GM19395 (cell line): Measurements from ENCODE around the gene C1QTNF3.
"Not testable (repeated sequence)": the region's sequence is repeated elsewhere in the genome, so short reads cannot be mapped to it uniquely, and the experiment has no call there.

Experiments
- ATAC-seq: cut with Tn5 transposase; IDR thresholded peaks from one replicate; pipeline ENCODE4 v1.9.1; 2021; ENCODE audit warnings: mild to moderate bottlenecking, moderate library complexity; ENCODE audit not compliant: unreplicated experiment

Gene C1QTNF3

GRCh38 chr5:34026089-34026761 is 16.8 kb downstream of the C1QTNF3 start:
- ATAC-seq, result no peak

GRCh38 chr5:34022121-34022705 is 20.8 kb downstream of the C1QTNF3 start:
- peak; percentile 99 for ATAC-seq

GRCh38 chr5:34021334-34021733 is 21.7 kb downstream of the C1QTNF3 start:
- ATAC-seq, result no peak

GRCh38 chr5:34020726-34021125 is 22.3 kb downstream of the C1QTNF3 start:
- ATAC-seq, result no peak

GRCh38 chr5:34017254-34017653 is 25.8 kb downstream of the C1QTNF3 start:
- ATAC-seq, result no peak

GRCh38 chr5:34016750-34017149 is 26.3 kb downstream of the C1QTNF3 start:
- no peak for ATAC-seq

- no peak for ATAC-seq
Observed at GRCh38 chr5:34016222-34016621, 26.8 kb downstream of the C1QTNF3 start.

- no peak for ATAC-seq
Observed at GRCh38 chr5:34015120-34015822, 27.7 kb downstream of the C1QTNF3 start.

- no peak for ATAC-seq
Observed at GRCh38 chr5:34014626-34015025, 28.4 kb downstream of the C1QTNF3 start.

- ATAC-seq, result no peak
Observed at GRCh38 chr5:34013547-34013946, 29.5 kb downstream of the C1QTNF3 start.

GRCh38 chr5:34012791-34013190 is 30.2 kb downstream of the C1QTNF3 start:
- no peak for ATAC-seq

- no peak for ATAC-seq
Observed at GRCh38 chr5:34011536-34011935, 31.5 kb downstream of the C1QTNF3 start.

- ATAC-seq, result not testable (repeated sequence)
Observed at GRCh38 chr5:34010146-34010545, 32.9 kb downstream of the C1QTNF3 start.

GRCh38 chr5:34009610-34010009 is 33.4 kb downstream of the C1QTNF3 start:
- no peak for ATAC-seq

GRCh38 chr5:34008802-34009201 is 34.2 kb downstream of the C1QTNF3 start:
- ATAC-seq, result no peak

- peak; percentile 95 for ATAC-seq
Observed at GRCh38 chr5:34007621-34008600, 35.1 kb downstream of the C1QTNF3 start, which contains the start of gene AMACR. AMACR (minus strand) TSS chr5:34008050; CDS start chr5:34008019, 31 bp downstream.

GRCh38 chr5:34007201-34007620 is 35.8 kb downstream of the C1QTNF3 start:
- no peak for ATAC-seq

GRCh38 chr5:34005681-34006080 is 37.3 kb downstream of the C1QTNF3 start:
- no peak for ATAC-seq

- no peak for ATAC-seq
Observed at GRCh38 chr5:34005211-34005610, 37.8 kb downstream of the C1QTNF3 start.

GRCh38 chr5:34003941-34004340 is 39.1 kb downstream of the C1QTNF3 start:
- no peak for ATAC-seq
